HUES6 (cell line): ENCODE results near the gene CLINT1.

ENCODE experiments used
- H3K27ac ChIP-seq: 2 replicates; pipeline ENCODE4 v1.7.0; 2013; ENCODE audit warnings: low read depth, mild to moderate bottlenecking, low read length, inconsistent platforms
- H3K27me3 ChIP-seq: 2 replicates; pipeline ENCODE4 v1.6.1; 2013; ENCODE audit warnings: low read length; ENCODE audit not compliant: control insufficient read depth, insufficient read depth
- H3K36me3 ChIP-seq: 2 replicates; pipeline ENCODE4 v1.6.1; 2013; ENCODE audit warnings: low read length; ENCODE audit not compliant: control insufficient read depth, insufficient read depth
- H3K4me1 ChIP-seq: 2 replicates; pipeline ENCODE4 v1.6.1; 2013; ENCODE audit warnings: low read length; ENCODE audit not compliant: control insufficient read depth, insufficient read depth
- H3K4me3 ChIP-seq: 2 replicates; pipeline ENCODE4 v1.5.1; 2013; ENCODE audit warnings: low read depth, low read length
- H3K9ac ChIP-seq: one replicate; pipeline ENCODE4 v1.6.1; 2013; ENCODE audit warnings: mild to moderate bottlenecking, low read length
- H3K9me3 ChIP-seq: 2 replicates; pipeline ENCODE4 v1.6.1; 2013; ENCODE audit warnings: low read depth, low read length; ENCODE audit not compliant: control insufficient read depth, insufficient read depth

Gene CLINT1

GRCh38 chr5:157749462-157749799 lies 109.5 kb downstream of the CLINT1 start:
- no peak overlapping the region for H3K27ac ChIP-seq

GRCh38 chr5:157748760-157749461 lies 110.0 kb downstream of the CLINT1 start:
- H3K36me3 ChIP-seq: peaks cover 3% of the 10 kb centered on the region; the same call in 1 of the 2 replicates
- peaks cover 15% of the 10 kb centered on the region for H3K27me3 ChIP-seq
- no peak overlapping the region for H3K27ac ChIP-seq
- H3K9ac ChIP-seq: no peak overlapping the region
- H3K9me3 ChIP-seq: no peaks in the 10 kb centered on the region
- no peak overlapping the region for H3K4me3 ChIP-seq
- 0 out of 2 replicates have a peak, but pooled peaks cover 7% of the 10 kb centered on the region for H3K4me1 ChIP-seq

More at GRCh38 chr5:157749462-157749799, 109.5 kb downstream of the CLINT1 start:
- Histone ChIP-seq H3K27me3 (peaks cover 10% of the 10 kb centered on the region), H3K4me3 (no peak overlapping the region), H3K9ac (no peak overlapping the region), H3K9me3 (no peaks in the 10 kb centered on the region), H3K36me3 (peaks cover 3% of the 10 kb centered on the region; the same call in 1 of the 2 replicates), H3K4me1 (0 out of 2 replicates have a peak, but pooled peaks cover 5% of the 10 kb centered on the region)

- Histone ChIP-seq H3K27ac (no peak overlapping the region), H3K4me1 (0 out of 2 replicates have a peak, but pooled peaks cover 7% of the 10 kb centered on the region), H3K9ac (no peak overlapping the region), H3K36me3 (peaks cover 3% of the 10 kb centered on the region; the same call in 1 of the 2 replicates), H3K9me3 (no peaks in the 10 kb centered on the region), H3K27me3 (peaks cover 15% of the 10 kb centered on the region), H3K4me3 (no peak overlapping the region)
Observed at GRCh38 chr5:157747766-157748700, 110.9 kb downstream of the CLINT1 start.

- Histone ChIP-seq H3K27ac (no peak overlapping the region), H3K9me3 (no peaks in the 10 kb centered on the region), H3K4me1 (0 out of 2 replicates have a peak, but pooled peaks cover 7% of the 10 kb centered on the region), H3K27me3 (peaks cover 15% of the 10 kb centered on the region), H3K4me3 (no peak overlapping the region), H3K36me3 (no peaks in the 10 kb centered on the region; the same call in 1 of the 2 replicates), H3K9ac (no peak overlapping the region)
Observed at GRCh38 chr5:157747173-157747740, 111.7 kb downstream of the CLINT1 start.

GRCh38 chr5:157745041-157745456 lies 113.9 kb downstream of the CLINT1 start:
- Histone ChIP-seq H3K27me3 (peaks cover 15% of the 10 kb centered on the region), H3K9ac (no peak overlapping the region), H3K4me1 (0 out of 2 replicates have a peak, but pooled peaks cover 7% of the 10 kb centered on the region), H3K27ac (no peak overlapping the region), H3K36me3 (no peaks in the 10 kb centered on the region), H3K9me3 (no peaks in the 10 kb centered on the region), H3K4me3 (peak overlapping the region; percentile 81; the same call in 1 of the 2 replicates)

- Histone ChIP-seq H3K27ac (no peak overlapping the region), H3K4me3 (peak overlapping the region; percentile 81), H3K36me3 (peaks cover 7% of the 10 kb centered on the region), H3K27me3 (peaks cover 15% of the 10 kb centered on the region), H3K4me1 (0 out of 2 replicates have a peak, but pooled peaks cover 7% of the 10 kb centered on the region), H3K9me3 (no peaks in the 10 kb centered on the region), H3K9ac (peak overlapping the region; percentile 57)
Observed at GRCh38 chr5:157744051-157745011, 114.6 kb downstream of the CLINT1 start.

GRCh38 chr5:157743163-157744050 lies 115.5 kb downstream of the CLINT1 start, which contains the start of gene LSM11:
Gene LSM11 (plus strand): TSS chr5:157743712. CDS start chr5:157743751, 39 bp downstream.
- 0 out of 2 replicates have a peak, but pooled peaks cover 7% of the 10 kb centered on the region for H3K4me1 ChIP-seq
- no peak within 1 kb of the TSS for H3K27ac ChIP-seq
- peak within 1 kb of the TSS; percentile 57 for H3K9ac ChIP-seq
- peak within 1 kb of the TSS; percentile 81 for H3K4me3 ChIP-seq
- H3K27me3 ChIP-seq: peaks cover 15% of the 10 kb centered on the region
- peaks cover 14% of the 10 kb centered on the region for H3K36me3 ChIP-seq
- H3K9me3 ChIP-seq: no peaks in the 10 kb centered on the region

- peaks cover 32% of the 10 kb centered on the region for H3K36me3 ChIP-seq
- H3K27me3 ChIP-seq: peaks cover 15% of the 10 kb centered on the region
- H3K9me3 ChIP-seq: no peaks in the 10 kb centered on the region
- H3K27ac ChIP-seq: no peak overlapping the region
- no peak overlapping the region for H3K9ac ChIP-seq
- H3K4me1 ChIP-seq: 0 out of 2 replicates have a peak, but pooled peaks cover 7% of the 10 kb centered on the region
- no peak overlapping the region for H3K4me3 ChIP-seq
Observed at GRCh38 chr5:157741131-157741530, 117.8 kb downstream of the CLINT1 start.

GRCh38 chr5:157740229-157740610 lies 118.7 kb downstream of the CLINT1 start:
- H3K4me1 ChIP-seq: 0 out of 2 replicates have a peak, but pooled peaks cover 7% of the 10 kb centered on the region
- H3K4me3 ChIP-seq: no peak overlapping the region
- no peak overlapping the region for H3K27ac ChIP-seq
- H3K9ac ChIP-seq: no peak overlapping the region
- peaks cover 33% of the 10 kb centered on the region for H3K36me3 ChIP-seq
- H3K9me3 ChIP-seq: no peaks in the 10 kb centered on the region
- peaks cover 13% of the 10 kb centered on the region for H3K27me3 ChIP-seq
